ENCODE measurements around the gene ARHGAP4. TPM values are rescaled to one million over a fixed set of nuclear protein-coding genes. Genes with fewer than 3 reads are reported as not detected.

ARHGAP4 gene
- total RNA-seq, 3 donors from 2014 or later (not counting 1 experiment from before 2014, with no cell fraction given): 352 to 398 (median 384) TPM

- Histone ChIP-seq H3K36me3 (ENCODE audit: control insufficient read depth, insufficient read depth, low read length) (peaks cover 6% of the 10 kb centered on the region), H3K27me3 (ENCODE audit: control insufficient read depth, insufficient read depth, low read length) (no peaks in the 10 kb centered on the region), H3K4me1 (ENCODE audit: control insufficient read depth, insufficient read depth, low read length) (peaks cover 62% of the 10 kb centered on the region), H3K9me3 (ENCODE audit: control insufficient read depth, insufficient read depth, low read length) (no peaks in the 10 kb centered on the region), H3K4me3 (ENCODE audit: low read length) (peak within 1 kb of the TSS; percentile 44), H3K27ac (ENCODE audit: low read length) (peak within 1 kb of the TSS; percentile 50)
- Mint-ChIP-seq H3K27ac (peak within 1 kb of the TSS; percentile 53 to 90), H3K36me3 (no peaks in the 10 kb centered on the region), H3K4me3 (peak within 1 kb of the TSS; percentile 87), H3K4me1 (peaks cover 15 to 29% of the 10 kb centered on the region in 2 donors), H3K9me3 (no peaks in the 10 kb centered on the region), H3K27me3 (ENCODE audit: low read depth in 2 of 2) (no peaks in the 10 kb centered on the region)
- intact Hi-C loops (cut with micrococcal nuclease): no loop called here
- WGBS (ENCODE audit: insufficient coverage): 12% methylated on average over 31 of the region's 31 CpGs
- TF ChIP-seq CTCF (IDR thresholded peaks at IDR 0.05): no peak
- ATAC-seq (peak; percentile 46 to 64 (median 47)), DNase-seq (peak in 1 of 2 donors; percentile 59)
Observed at GRCh38 chrX:153944140-153944799, 18.2 kb upstream of the ARHGAP4 start, which contains the start of gene RENBP. RENBP (minus strand) TSS chrX:153944643; CDS start chrX:153944610, 33 bp downstream.

DNA sequence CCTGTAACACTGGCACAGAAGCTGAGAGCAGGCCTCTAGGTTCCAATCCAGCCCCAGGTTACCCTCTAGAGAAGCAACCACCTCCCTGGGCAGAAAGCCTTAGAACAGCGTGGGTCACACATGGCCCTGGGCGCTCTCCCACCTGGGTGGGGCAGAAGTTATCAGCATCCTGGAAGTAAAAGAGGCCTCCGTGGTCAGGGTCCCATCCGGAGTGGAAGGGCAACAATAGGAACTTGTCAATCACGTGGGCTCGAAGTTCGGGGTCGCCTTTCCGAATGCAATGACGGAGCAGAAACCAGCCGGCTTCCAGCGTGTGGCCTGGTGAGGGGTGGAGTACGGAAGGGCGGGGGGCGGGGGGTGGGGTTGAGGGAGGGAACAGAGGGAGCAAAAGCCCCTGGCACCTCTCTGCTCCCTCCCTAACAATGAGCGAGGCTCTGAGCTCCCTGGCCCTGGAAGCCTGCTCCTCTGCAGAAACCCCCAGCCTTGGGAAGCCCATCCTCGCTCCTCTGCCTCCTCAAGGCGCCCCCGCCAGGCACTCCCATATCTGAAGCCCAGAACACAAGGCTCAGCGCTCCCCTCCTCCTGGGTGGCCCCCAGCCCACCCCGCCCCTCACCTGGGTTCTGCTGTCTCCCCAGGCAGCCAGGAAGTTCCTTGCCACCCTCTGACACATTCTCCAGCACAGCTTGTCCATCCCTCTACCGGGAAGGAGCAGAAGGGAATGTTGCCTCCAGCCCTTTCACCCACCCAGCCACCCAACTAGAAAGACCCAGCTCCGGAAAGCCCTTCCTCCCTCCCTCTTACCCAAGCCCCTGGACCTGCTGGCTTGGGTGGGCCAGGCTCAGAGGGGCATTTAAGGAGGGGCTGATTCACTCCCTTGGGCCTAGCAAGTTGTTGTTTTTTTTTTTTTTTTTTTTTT is 15.5 kb upstream of the ARHGAP4 start:
- Mint-ChIP-seq H3K36me3 (no peaks in the 10 kb centered on the region), H3K4me3 (peak overlapping the region; percentile 59), H3K27me3 (ENCODE audit: low read depth in 2 of 2) (no peaks in the 10 kb centered on the region), H3K9me3 (no peaks in the 10 kb centered on the region), H3K4me1 (peaks cover 5 to 12% of the 10 kb centered on the region in 2 donors), H3K27ac (peak overlapping the region in 1 of 2 donors; percentile 47)
- ATAC-seq: no peak
- TF ChIP-seq CTCF (IDR thresholded peaks at IDR 0.05): no peak
- Histone ChIP-seq H3K4me1 (ENCODE audit: control insufficient read depth, insufficient read depth, low read length) (peaks cover 35% of the 10 kb centered on the region), H3K4me3 (ENCODE audit: low read length) (no peak overlapping the region), H3K27ac (ENCODE audit: low read length) (no peak overlapping the region), H3K36me3 (ENCODE audit: control insufficient read depth, insufficient read depth, low read length) (no peaks in the 10 kb centered on the region), H3K9me3 (ENCODE audit: control insufficient read depth, insufficient read depth, low read length) (no peaks in the 10 kb centered on the region), H3K27me3 (ENCODE audit: control insufficient read depth, insufficient read depth, low read length) (no peaks in the 10 kb centered on the region)
- intact Hi-C loops (cut with micrococcal nuclease): no loop called here
- no peak for DNase-seq
- 41% methylated on average over 11 of the region's 23 CpGs for WGBS (ENCODE audit: insufficient coverage)

DNA sequence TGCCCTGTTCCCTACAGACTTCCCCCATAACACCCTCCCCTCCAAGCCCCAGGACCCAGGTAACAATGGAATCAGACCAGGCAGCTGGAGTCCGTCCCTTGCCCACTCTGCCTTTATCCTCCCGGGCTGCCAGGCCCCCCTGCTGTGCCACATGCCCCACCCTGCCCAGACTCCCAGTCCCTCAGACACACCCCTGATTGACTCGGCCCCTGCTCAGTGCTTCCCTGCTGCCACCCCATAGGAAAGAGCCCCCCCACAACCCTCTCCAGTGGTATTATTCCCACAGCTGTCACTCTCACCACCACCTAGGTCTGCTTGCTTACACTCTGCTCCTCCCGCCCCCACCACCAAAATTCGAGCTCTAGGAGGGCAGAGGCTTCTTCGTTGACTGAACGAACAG is 13.5 kb upstream of the ARHGAP4 start:
- no peaks in the 10 kb centered on the region for H3K27me3 Mint-ChIP-seq (ENCODE audit: low read depth in 2 of 2)
- DNase-seq (no peak), ATAC-seq (no peak)
- TF ChIP-seq CTCF (IDR thresholded peaks at IDR 0.05): no peak
- peaks cover 5 to 13% of the 10 kb centered on the region in 2 donors for H3K4me1 Mint-ChIP-seq
- Histone ChIP-seq H3K4me1 (ENCODE audit: control insufficient read depth, insufficient read depth, low read length) (peaks cover 26% of the 10 kb centered on the region), H3K4me3 (ENCODE audit: low read length) (no peak overlapping the region), H3K36me3 (ENCODE audit: control insufficient read depth, insufficient read depth, low read length) (no peaks in the 10 kb centered on the region), H3K27ac (ENCODE audit: low read length) (no peak overlapping the region), H3K9me3 (ENCODE audit: control insufficient read depth, insufficient read depth, low read length) (no peaks in the 10 kb centered on the region), H3K27me3 (ENCODE audit: control insufficient read depth, insufficient read depth, low read length) (no peaks in the 10 kb centered on the region)
- intact Hi-C loops (cut with micrococcal nuclease): no loop called here
- H3K9me3 Mint-ChIP-seq: no peaks in the 10 kb centered on the region
- no peak overlapping the region for H3K27ac Mint-ChIP-seq
- H3K36me3 Mint-ChIP-seq: no peaks in the 10 kb centered on the region
- H3K4me3 Mint-ChIP-seq: no peak overlapping the region
- 94% methylated on average over 7 of the region's 7 CpGs for WGBS (ENCODE audit: insufficient coverage)
